ENCODE measurements around the gene IL15RA.
"Not testable (repeated sequence)": the region's sequence is repeated elsewhere in the genome, so short reads cannot be mapped to it uniquely, and the experiment has no call there.

The IL15RA gene

DNA sequence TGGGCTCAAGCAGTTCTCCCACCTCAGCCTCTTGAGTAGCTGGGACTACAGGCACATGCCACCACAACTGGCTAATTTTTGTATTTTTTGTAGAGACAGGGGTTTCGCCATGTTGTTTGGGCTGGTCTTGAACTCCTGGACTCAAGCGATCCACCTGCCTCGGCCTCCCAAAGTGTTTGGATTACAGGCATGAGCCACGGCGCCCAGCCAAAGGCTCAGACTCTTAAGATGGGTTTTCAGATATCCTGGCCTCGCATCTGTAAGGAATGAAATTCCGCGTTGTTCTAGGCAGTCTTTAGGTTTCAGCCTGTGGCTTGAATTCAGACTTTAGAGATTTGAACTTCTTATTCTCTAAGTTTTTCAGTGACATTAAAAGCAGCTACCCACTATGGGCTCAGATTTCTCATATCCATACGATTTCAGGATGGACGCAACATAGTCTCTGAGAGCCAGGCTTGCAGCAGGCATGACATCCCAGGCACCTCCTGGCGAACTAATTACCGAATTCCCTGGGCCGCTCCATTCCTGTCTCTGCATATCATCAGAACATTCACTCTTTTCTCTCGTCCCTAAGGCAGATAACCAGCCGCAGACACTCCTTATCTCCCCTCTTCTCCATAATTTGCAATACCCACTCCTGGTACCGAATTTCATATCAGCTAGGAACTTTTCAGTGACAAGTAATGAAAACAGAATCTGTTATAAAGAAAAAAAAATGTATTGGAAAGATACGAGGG, 29.7 kb downstream of the IL15RA start:
- ChIA-PET POLR2A (no interaction called here), CTCF (no interaction called here)
- DNase-seq (ENCODE audit: extremely low spot score): no peak
- no peak for TF ChIP-seq CTCF (IDR thresholded peaks at IDR 0.05; ENCODE audit: control extremely low read depth, extremely low read depth, low read depth, missing control alignments)

GRCh38 chr10:5946786-5947185, 30.6 kb downstream of the IL15RA start:
- DNase-seq (ENCODE audit: extremely low spot score): no peak
- no peak for TF ChIP-seq CTCF (IDR thresholded peaks at IDR 0.05; ENCODE audit: control extremely low read depth, extremely low read depth, low read depth, missing control alignments)
- ChIA-PET CTCF (no interaction called here), POLR2A (no interaction called here)

DNA sequence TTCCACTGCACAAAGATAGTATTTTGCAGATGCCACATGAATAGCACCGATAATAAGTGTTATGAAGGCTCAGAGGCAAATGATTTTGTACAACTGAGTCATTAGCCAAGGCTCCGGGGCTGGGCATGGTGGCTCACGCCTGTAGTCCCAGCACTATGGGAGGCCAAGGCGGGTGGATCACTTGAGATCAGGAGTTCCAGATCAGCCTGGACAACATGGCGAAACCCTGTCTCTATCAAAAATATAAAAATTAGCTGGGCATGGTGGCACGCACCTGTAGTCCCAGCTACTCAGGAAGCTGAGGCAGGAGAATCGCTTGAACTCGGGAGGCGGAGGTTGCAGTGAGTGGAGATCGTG, 30.9 kb downstream of the IL15RA start:
- POLR2A ChIA-PET; DNase-seq (ENCODE audit: extremely low spot score); CTCF ChIA-PET: not testable (repeated sequence)

- no peak for DNase-seq (ENCODE audit: extremely low spot score)
- ChIA-PET CTCF (interaction anchor here (1.2 kb wide), 1 partner anchor 10 kb away, joined by 4 read pairs; no protein-coding TSS in a partner anchor), POLR2A (no interaction called here)
- TF ChIP-seq CTCF (IDR thresholded peaks at IDR 0.05; ENCODE audit: control extremely low read depth, extremely low read depth, low read depth, missing control alignments): no peak
Observed at GRCh38 chr10:5945561-5946418, 31.6 kb downstream of the IL15RA start.

GRCh38 chr10:5945190-5945509, 32.2 kb downstream of the IL15RA start:
- POLR2A ChIA-PET: no interaction called here
- CTCF ChIA-PET: interaction anchor here (1.2 kb wide), 1 partner anchor 9 kb away, joined by 4 read pairs; no protein-coding TSS in a partner anchor

GRCh38 chr10:5944389-5945189, 32.8 kb downstream of the IL15RA start:
- no peak for TF ChIP-seq CTCF (IDR thresholded peaks at IDR 0.05; ENCODE audit: control extremely low read depth, extremely low read depth, low read depth, missing control alignments)
- DNase-seq (ENCODE audit: extremely low spot score): no peak
- POLR2A ChIA-PET: no interaction called here

More at GRCh38 chr10:5945190-5945509, 32.2 kb downstream of the IL15RA start:
- no peak for TF ChIP-seq CTCF (IDR thresholded peaks at IDR 0.05; ENCODE audit: control extremely low read depth, extremely low read depth, low read depth, missing control alignments)
- DNase-seq (ENCODE audit: extremely low spot score): no peak

More at GRCh38 chr10:5944389-5945189, 32.8 kb downstream of the IL15RA start:
- CTCF ChIA-PET: interaction anchor here (1.2 kb wide), 1 partner anchor 8 kb away, joined by 4 read pairs; no protein-coding TSS in a partner anchor

Data from GM10248 (cell line).